Fibroblast of skin of scalp (primary cell): ENCODE measurements around the gene MAGED2.
"Not testable (repeated sequence)": the region's sequence is repeated elsewhere in the genome, so short reads cannot be mapped to it uniquely, and the experiment has no call there.

Source experiments
- DNase-seq: peaks from one replicate; pipeline ENCODE4 v3.0.0-alpha.2; 2013

Gene MAGED2

DNA sequence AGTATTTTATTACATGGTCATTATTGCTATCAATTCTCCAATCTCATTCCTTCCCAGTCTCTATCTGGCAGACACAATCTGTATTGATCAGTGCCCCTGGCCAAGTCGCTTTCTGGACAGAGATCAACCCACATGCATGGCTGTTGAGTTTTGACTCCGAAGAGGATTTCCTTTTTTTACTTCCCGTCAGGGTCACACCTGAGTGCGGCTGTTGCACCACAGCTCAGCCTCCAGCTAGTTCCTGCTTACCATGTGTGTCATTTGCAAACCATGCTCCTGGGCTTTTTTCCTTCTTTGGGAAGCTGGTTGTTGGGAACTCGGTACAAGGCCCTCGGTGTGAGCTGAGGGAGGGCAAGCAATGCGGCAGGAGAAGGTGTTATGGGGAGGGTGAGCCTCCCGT lies 11.7 kb downstream of the MAGED2 start:
- DNase-seq = no peak

DNA sequence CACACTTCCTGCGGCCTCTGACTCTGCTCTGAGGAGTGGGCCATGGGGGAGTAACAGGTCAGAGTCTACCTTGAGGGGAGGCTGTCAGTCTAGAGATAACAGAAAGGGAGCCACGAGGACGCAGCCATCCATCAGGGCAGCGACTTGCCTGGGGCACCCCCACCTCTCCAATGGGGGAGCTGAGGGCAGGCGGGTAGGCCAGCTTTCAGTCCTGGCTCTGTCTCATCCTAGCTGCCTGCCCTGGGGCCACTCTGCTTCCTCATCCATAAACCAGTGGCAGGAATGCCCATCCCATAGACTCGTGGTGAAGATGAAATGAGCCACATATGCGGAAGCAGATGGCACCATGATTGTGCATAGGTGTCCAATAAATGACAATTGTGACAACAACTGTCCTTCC lies 13.2 kb downstream of the MAGED2 start:
- no peak for DNase-seq

DNA sequence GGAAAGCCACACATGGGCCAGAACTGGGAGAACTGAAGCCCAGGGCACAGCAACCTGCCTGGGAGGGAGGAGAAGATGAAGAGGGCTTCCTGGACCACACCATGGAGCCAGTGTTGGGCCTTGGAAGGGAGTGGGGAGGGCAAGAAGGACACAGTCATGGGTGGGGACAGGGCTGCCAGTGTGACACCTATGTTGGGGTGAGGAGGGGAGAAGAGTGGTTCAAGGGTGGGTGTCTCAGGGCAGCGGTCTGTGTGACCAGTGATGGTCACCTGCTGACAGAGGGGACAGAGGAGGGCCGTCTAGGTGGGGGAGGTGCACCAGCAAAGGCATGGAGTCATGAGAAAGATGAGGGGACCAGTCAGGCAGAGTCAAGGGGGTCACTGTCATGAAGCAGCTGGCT lies 13.8 kb downstream of the MAGED2 start:
- no peak for DNase-seq

DNA sequence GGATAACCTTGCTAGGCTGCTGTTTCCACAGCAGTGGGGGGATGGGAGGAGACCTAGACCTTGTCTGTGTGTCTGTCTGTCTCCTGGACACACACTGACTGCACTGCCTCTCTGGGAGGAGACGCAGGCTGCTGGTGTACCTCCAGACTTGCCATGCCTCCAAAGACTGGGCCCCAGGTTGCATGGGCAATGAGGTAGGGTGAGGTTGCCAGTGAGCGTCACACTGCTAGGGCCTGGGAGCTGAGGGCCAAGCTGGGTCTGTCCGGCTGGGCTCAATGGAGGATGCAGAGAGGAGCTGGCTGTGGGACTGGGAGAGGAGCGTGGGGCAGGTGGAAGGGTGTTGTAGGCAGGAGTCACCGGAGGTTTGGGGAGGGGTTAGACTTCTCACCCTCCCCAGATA lies 16.6 kb downstream of the MAGED2 start:
- no peak for DNase-seq

DNA sequence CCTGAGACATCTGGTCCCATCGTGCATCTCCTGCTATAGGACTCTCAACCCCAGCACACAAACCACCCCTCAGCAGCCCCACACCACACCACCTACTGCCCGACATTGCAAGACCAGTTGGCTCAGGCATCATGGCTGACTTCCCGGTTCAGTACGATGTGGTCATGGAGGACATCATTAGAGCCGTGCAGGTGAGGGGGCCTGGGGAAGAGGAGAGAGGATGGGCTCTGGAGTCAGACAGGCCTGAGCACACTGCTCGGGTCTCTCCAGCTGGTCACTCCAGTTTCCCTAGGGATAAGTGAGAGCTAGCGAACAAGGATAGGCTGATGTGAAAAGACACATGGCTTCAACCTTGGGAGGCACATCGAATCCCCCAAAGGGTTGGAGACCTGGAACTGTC lies 17.2 kb downstream of the MAGED2 start:
- DNase-seq = no peak

DNA sequence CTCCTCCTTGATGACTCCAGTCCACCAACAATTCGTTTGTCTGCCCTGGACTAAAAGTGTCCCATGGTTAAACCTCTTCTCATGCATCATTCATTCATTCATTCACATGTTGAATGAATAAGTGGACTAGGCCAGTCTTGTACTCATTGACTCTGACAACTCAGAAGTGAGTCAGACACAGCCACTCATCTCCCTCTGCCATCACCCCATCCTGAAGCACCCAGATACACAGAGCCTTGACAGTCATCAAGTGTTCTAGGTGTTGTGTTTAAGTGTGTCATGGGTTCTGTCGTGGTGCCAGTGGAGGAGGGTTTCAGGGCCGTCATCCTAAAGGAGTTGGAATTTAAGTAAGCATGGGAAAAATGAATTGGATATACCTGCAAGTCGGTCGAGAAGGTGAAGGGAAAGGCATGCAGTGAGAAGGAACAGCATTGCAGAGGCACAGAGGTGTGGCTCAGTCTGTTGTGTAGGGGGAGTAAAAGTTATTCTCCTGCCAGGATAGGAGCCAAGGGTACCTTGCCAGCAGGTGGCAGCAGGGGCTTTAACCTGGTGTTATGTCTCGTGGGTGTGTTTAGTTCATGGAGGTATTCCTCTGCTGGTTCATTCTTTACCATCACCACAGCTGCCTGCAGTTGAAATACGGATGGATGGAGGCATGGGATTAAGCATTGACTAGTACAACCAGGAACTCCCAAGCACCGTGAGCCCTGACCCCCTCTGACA lies 18.3 kb downstream of the MAGED2 start:
- DNase-seq = no peak

DNA sequence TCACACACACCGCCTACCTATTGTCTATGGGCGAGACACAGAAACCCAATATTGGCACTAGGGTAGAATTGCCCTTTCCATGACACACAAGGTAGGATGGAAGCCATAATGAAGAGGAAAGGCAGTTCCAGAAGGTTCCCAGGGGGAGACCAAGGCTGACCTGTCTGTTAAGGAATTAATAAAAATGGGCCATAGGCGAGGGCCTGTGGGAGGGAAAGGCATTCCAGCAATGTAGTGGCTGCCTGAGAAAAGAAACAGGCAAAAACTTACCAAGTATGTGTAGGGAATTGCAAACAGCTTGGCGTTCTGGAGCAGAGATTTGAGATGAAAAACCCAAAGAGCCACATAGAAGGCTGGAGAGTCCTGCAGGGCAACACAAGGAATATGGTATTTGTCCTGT lies 19.1 kb downstream of the MAGED2 start:
- peak; percentile 11 for DNase-seq

DNA sequence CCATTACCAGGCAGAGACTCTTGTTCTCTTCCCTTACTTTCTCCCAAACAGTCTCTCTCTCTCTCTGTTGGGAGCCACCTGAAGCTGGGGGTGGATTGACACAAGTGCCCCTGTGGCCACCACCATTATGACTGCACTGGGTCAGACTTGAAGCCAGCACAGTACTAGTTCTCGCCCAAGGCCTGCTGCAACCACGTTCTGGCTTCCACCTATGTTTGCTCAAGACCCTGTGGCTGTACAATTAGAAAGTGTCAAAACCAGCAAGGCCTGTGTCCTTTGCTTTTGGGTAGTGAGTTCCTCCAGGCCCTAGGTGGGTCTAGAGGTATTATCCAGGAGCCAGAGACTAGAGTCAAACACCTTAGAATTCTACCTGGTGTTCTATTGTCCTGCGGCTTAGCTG lies 31.0 kb downstream of the MAGED2 start:
- no peak for DNase-seq

DNA sequence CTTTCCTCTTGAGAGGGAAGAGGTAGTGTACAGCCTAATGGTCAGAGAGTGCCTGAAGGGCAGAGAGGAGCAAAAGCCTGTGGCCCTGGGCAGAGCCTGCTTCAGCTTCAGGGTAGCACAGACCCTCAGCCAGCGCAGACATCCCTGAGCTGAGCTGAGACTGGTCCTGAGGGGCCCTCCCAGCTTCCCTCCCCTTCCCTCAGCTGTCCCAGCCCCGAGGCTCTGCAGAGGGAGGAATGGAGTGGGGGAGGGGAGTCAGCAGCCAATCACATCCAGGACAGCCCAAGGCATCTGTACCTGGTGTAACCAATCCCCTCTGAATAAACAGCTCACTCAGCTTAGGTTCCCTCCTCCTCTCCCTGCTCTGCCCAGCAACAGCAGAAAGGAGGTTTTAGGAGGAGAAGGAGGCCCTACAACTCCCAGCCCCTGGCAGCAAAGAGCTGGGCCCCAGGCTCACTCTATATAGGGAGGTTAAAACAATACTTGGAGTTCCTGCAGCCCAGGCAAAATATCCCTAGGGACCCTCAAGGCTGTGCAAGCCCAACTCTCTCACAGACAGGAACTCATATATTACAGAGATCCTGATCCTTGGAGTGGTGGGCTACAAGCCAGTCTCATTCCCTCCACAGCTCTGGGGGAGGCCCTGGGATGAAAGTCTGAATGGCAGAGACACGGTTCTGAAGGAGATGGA lies 33.8 kb downstream of the MAGED2 start:
- DNase-seq = peak; percentile 9

DNA sequence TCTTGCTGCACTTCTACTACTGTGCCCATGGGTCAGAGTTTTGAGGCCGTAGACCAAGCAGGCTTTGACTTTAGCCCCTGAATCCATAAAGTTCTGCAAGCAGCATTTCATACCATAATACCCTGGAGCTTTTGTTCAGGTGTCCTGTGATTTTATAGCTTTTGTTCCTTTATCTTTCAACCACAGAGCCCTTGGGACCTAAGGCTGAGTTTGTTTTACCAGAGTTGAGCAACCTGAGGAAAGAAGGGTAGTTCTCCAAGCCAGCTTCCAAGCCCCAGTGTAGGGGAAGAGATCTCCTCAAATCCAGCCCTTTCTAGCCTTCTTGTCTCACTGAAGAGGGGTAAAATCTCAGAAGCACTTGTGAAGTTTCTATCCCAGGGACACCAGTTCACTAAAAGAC lies 35.1 kb downstream of the MAGED2 start:
- DNase-seq = no peak

DNA sequence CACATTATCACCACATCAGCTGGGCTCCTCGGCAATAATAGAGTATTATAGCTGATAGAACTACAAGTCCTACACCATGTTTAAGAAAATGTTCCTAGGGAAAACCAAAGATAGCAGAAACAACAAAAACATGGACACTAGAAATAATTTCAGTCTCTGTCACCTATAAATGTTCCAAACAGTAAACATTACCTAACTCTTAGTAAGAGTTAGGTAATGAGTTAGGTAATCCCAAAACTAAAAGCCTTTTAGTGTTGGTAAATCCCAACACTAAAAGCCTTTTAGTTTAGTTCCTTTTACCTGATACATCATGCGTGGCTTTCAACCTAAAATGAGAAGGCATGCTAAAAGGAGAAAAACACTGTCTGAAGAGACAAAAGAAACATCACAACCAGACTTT lies 35.5 kb downstream of the MAGED2 start:
- DNase-seq = no peak

DNA sequence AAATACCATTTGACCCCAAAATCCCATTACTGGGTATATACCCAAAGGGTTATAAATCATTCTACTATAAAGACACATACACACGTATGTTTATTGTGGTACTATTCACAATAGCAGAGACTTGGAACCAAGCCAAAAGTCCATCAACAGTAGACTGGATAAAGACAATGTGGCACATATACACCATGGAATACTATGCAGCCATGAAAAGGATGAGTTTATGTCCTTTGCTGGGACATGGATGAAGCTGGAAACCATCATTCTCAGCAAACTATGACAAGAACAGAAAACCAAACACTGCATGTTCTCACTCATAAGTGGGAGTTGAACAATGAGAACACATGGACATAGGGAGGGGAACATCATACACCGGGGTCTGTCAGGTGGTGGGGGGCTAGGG lies 40.2 kb downstream of the MAGED2 start:
- DNase-seq = not testable (repeated sequence)

DNA sequence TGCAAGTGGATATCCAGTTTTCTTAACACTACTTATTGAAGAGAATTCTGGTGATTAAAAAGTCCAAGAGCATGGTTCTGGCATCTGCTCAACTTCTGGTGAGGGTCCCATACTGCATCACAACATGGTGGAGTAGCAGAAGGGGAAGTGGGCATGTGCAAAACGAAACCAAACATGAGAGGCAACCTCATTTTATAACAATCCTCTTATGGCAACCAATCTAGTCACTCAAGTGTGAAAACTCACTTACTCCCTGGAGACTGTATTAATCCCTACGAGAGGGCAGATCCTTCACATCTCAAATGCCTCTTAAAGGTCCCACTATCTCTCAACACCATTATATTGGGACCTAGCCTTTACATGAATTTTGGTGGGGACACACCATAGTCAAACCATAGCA lies 57.7 kb downstream of the MAGED2 start:
- DNase-seq = no peak
